Measurements from ENCODE around the gene LST1.

The LST1 gene

DNA sequence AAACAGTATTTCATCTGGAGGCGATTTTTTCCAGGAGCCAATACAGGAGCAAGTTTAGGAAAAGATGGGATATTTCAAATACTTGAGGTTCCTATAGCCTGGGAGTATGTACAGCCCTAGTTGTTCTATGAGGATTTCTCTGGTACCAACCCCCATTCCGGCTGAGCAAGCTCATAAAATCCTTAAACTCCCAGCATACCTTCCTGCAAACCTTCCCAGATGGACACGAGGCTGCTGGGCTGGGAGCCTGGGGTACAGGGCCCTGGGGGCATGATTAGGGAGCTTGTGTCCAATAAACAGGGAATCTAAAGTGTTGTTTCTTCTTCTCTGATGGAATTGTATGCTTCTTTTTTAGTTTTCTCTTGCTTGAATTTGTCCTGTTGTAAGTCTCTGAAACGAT is 35.9 kb downstream of the LST1 start:
- H3K27me3 ChIP-seq (ENCODE audit: control insufficient read depth in 1 of 2, insufficient read depth in 2 of 2, low read length in 2 of 2), result no peaks in the 10 kb centered on the region
- H3K9me3 ChIP-seq (ENCODE audit: control insufficient read depth in 2 of 2, low read length in 2 of 2), result no peaks in the 10 kb centered on the region
- peak overlapping the region; percentile 89 to 91 for H3K4me3 ChIP-seq (ENCODE audit: low read length in 2 of 2)
- peaks cover 15% of the 10 kb centered on the region for H3K4me1 ChIP-seq (ENCODE audit: control insufficient read depth, insufficient read depth, low read length)
- peak overlapping the region; percentile 97 for H3K27ac ChIP-seq (ENCODE audit: low read length)
- peaks cover 37 to 42% of the 10 kb centered on the region in 2 donors for H3K36me3 ChIP-seq (ENCODE audit: control insufficient read depth in 2 of 2, insufficient read depth in 2 of 2, low read length in 2 of 2)
- H3K9ac ChIP-seq (ENCODE audit: low read length in 2 of 2), result peak overlapping the region; percentile 96 to 100

DNA sequence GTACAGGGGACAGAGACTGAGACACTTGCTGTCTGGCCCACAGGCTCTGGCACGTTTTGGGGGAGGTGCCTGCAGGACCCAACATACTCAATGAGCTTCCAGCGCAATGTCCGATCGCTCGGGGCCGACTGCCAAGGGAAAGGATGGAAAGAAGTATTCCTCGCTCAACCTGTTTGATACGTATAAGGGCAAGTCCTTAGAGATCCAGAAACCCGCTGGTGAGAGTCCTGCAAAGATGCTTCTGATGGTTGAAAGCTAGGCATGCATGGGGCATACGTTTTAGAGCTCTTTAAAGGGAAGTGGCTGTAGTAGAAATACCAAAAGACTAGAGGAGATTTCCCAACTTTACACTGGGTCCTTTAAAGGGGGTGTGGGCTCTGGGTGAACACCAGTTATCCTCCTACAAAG is 36.6 kb downstream of the LST1 start:
- Histone ChIP-seq H3K27ac (ENCODE audit: low read length) (no peak overlapping the region), H3K4me3 (ENCODE audit: low read length in 2 of 2) (peak overlapping the region; percentile 89 to 91), H3K36me3 (ENCODE audit: control insufficient read depth in 2 of 2, insufficient read depth in 2 of 2, low read length in 2 of 2) (peaks cover 42 to 49% of the 10 kb centered on the region in 2 donors), H3K9ac (ENCODE audit: low read length in 2 of 2) (peak overlapping the region in 1 of 2 donors; percentile 100), H3K4me1 (ENCODE audit: control insufficient read depth, insufficient read depth, low read length) (peaks cover 15% of the 10 kb centered on the region), H3K27me3 (ENCODE audit: control insufficient read depth in 1 of 2, insufficient read depth in 2 of 2, low read length in 2 of 2) (no peaks in the 10 kb centered on the region), H3K9me3 (ENCODE audit: control insufficient read depth in 2 of 2, low read length in 2 of 2) (no peaks in the 10 kb centered on the region)

DNA sequence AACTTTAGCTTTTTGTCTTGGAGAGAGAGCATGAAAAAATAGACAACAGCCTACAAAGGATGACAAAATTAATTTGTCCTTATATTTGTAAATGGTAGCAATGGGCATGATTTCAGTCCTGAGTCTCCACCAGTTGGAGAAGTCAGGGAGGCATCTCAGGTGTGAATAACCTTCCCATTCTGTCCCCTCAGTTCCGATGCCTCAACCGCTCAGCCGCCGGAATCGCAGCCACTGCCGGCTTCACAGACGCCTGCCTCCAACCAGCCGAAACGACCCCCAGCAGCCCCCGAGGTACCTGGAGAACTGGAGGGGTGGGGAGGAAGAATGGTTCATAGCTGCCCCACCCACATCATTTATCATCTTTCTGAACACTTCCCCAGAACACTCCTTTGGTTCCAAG is 38.0 kb downstream of the LST1 start:
- no peaks in the 10 kb centered on the region for H3K27me3 ChIP-seq (ENCODE audit: control insufficient read depth in 1 of 2, insufficient read depth in 2 of 2, low read length in 2 of 2)
- H3K27ac ChIP-seq (ENCODE audit: low read length), result no peak overlapping the region
- H3K36me3 ChIP-seq (ENCODE audit: control insufficient read depth in 2 of 2, insufficient read depth in 2 of 2, low read length in 2 of 2), result peaks cover 55 to 60% of the 10 kb centered on the region in 2 donors
- peaks cover 15% of the 10 kb centered on the region for H3K4me1 ChIP-seq (ENCODE audit: control insufficient read depth, insufficient read depth, low read length)
- no peak overlapping the region for H3K4me3 ChIP-seq (ENCODE audit: low read length in 2 of 2)
- H3K9me3 ChIP-seq (ENCODE audit: control insufficient read depth in 2 of 2, low read length in 2 of 2), result no peaks in the 10 kb centered on the region
- no peak overlapping the region for H3K9ac ChIP-seq (ENCODE audit: low read length in 2 of 2)

DNA sequence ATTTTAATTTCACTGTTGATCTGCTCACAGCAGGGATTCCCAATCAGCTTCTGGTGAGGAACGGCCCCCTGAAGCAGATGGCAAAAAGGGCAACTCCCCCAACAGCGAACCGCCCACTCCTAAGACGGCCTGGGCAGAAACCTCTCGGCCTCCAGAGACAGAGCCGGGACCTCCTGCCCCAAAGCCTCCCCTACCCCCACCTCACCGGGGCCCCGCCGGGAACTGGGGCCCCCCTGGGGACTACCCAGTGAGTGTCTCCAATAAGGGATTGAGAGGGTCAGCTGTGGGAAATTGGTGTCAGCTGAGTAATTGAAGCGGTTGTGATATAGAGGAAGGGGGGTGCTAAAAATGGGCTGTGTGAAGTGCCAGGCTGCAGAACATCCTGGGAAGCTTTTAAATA is 40.9 kb downstream of the LST1 start:
- Histone ChIP-seq H3K36me3 (ENCODE audit: control insufficient read depth in 2 of 2, insufficient read depth in 2 of 2, low read length in 2 of 2) (peaks cover 73 to 78% of the 10 kb centered on the region in 2 donors), H3K27ac (ENCODE audit: low read length) (no peak overlapping the region)

GRCh38 chr6:31627690-31628287 is 41.7 kb downstream of the LST1 start:
- Histone ChIP-seq H3K9ac (ENCODE audit: low read length in 2 of 2) (peak overlapping the region in 1 of 2 donors; percentile 13), H3K27ac (ENCODE audit: low read length) (no peak overlapping the region), H3K4me1 (ENCODE audit: control insufficient read depth, insufficient read depth, low read length) (no peaks in the 10 kb centered on the region), H3K27me3 (ENCODE audit: control insufficient read depth in 1 of 2, insufficient read depth in 2 of 2, low read length in 2 of 2) (no peaks in the 10 kb centered on the region), H3K36me3 (ENCODE audit: control insufficient read depth in 2 of 2, insufficient read depth in 2 of 2, low read length in 2 of 2) (peaks cover 73 to 77% of the 10 kb centered on the region in 2 donors), H3K9me3 (ENCODE audit: control insufficient read depth in 2 of 2, low read length in 2 of 2) (no peaks in the 10 kb centered on the region), H3K4me3 (ENCODE audit: low read length in 2 of 2) (no peak overlapping the region)

More for the DNA sequence above, 40.9 kb downstream of the LST1 start:
- Histone ChIP-seq H3K4me1 (ENCODE audit: control insufficient read depth, insufficient read depth, low read length) (peaks cover 6% of the 10 kb centered on the region), H3K27me3 (ENCODE audit: control insufficient read depth in 1 of 2, insufficient read depth in 2 of 2, low read length in 2 of 2) (no peaks in the 10 kb centered on the region), H3K4me3 (ENCODE audit: low read length in 2 of 2) (no peak overlapping the region), H3K9ac (ENCODE audit: low read length in 2 of 2) (no peak overlapping the region), H3K9me3 (ENCODE audit: control insufficient read depth in 2 of 2, low read length in 2 of 2) (no peaks in the 10 kb centered on the region)

DNA sequence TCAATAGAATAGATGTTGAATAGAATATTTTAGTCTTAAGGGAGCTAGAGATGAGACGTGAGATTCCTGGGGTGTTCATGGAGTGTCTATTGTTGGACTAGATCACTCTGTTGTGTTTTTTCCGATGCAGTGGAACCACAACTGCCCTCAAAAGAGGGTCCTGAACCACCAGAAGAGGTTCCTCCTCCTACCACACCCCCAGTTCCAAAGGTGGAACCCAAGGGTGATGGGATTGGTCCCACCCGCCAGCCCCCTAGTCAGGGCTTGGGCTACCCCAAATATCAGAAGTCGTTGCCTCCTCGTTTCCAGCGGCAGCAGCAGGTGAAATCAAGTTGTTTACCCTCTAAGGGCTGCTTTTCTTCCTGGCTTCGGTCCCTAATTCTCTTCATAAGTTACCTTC is 42.9 kb downstream of the LST1 start:
- no peaks in the 10 kb centered on the region for H3K27me3 ChIP-seq (ENCODE audit: control insufficient read depth in 1 of 2, insufficient read depth in 2 of 2, low read length in 2 of 2)
- H3K9me3 ChIP-seq (ENCODE audit: control insufficient read depth in 2 of 2, low read length in 2 of 2), result no peaks in the 10 kb centered on the region
- H3K4me1 ChIP-seq (ENCODE audit: control insufficient read depth, insufficient read depth, low read length), result no peaks in the 10 kb centered on the region
- H3K27ac ChIP-seq (ENCODE audit: low read length), result no peak overlapping the region
- no peak overlapping the region for H3K9ac ChIP-seq (ENCODE audit: low read length in 2 of 2)
- no peak overlapping the region for H3K4me3 ChIP-seq (ENCODE audit: low read length in 2 of 2)
- H3K36me3 ChIP-seq (ENCODE audit: control insufficient read depth in 2 of 2, insufficient read depth in 2 of 2, low read length in 2 of 2), result peaks cover 70 to 75% of the 10 kb centered on the region in 2 donors

- no peak overlapping the region for H3K9ac ChIP-seq (ENCODE audit: low read length in 2 of 2)
- H3K27ac ChIP-seq (ENCODE audit: low read length), result no peak overlapping the region
- no peak overlapping the region for H3K4me3 ChIP-seq (ENCODE audit: low read length in 2 of 2)
- H3K27me3 ChIP-seq (ENCODE audit: control insufficient read depth in 1 of 2, insufficient read depth in 2 of 2, low read length in 2 of 2), result no peaks in the 10 kb centered on the region
- peaks cover 71 to 77% of the 10 kb centered on the region in 2 donors for H3K36me3 ChIP-seq (ENCODE audit: control insufficient read depth in 2 of 2, insufficient read depth in 2 of 2, low read length in 2 of 2)
- no peaks in the 10 kb centered on the region for H3K4me1 ChIP-seq (ENCODE audit: control insufficient read depth, insufficient read depth, low read length)
- H3K9me3 ChIP-seq (ENCODE audit: control insufficient read depth in 2 of 2, low read length in 2 of 2), result no peaks in the 10 kb centered on the region
Observed at GRCh38 chr6:31630177-31630934, 44.3 kb downstream of the LST1 start.

DNA sequence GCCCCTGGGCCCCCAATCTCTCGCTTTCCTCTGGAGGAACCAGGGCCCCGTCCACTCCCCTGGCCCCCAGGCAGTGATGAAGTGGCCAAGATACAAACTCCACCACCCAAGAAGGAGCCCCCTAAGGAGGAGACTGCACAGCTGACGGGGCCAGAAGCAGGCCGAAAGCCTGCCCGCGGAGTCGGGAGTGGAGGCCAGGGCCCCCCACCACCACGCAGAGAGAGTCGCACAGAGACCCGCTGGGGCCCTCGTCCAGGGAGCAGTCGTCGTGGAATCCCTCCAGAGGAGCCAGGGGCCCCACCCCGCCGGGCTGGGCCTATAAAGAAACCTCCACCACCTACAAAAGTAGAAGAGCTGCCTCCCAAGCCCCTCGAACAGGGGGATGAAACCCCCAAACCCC is 45.1 kb downstream of the LST1 start:
- Histone ChIP-seq H3K27me3 (ENCODE audit: control insufficient read depth in 1 of 2, insufficient read depth in 2 of 2, low read length in 2 of 2) (no peaks in the 10 kb centered on the region), H3K27ac (ENCODE audit: low read length) (no peak overlapping the region), H3K4me1 (ENCODE audit: control insufficient read depth, insufficient read depth, low read length) (no peaks in the 10 kb centered on the region), H3K4me3 (ENCODE audit: low read length in 2 of 2) (no peak overlapping the region), H3K9ac (ENCODE audit: low read length in 2 of 2) (no peak overlapping the region), H3K9me3 (ENCODE audit: control insufficient read depth in 2 of 2, low read length in 2 of 2) (no peaks in the 10 kb centered on the region), H3K36me3 (ENCODE audit: control insufficient read depth in 2 of 2, insufficient read depth in 2 of 2, low read length in 2 of 2) (peaks cover 71 to 77% of the 10 kb centered on the region in 2 donors)

- H3K9ac ChIP-seq (ENCODE audit: low read length in 2 of 2), result no peak overlapping the region
- no peaks in the 10 kb centered on the region for H3K4me1 ChIP-seq (ENCODE audit: control insufficient read depth, insufficient read depth, low read length)
- no peak overlapping the region for H3K27ac ChIP-seq (ENCODE audit: low read length)
- peaks cover 70 to 77% of the 10 kb centered on the region in 2 donors for H3K36me3 ChIP-seq (ENCODE audit: control insufficient read depth in 2 of 2, insufficient read depth in 2 of 2, low read length in 2 of 2)
- no peak overlapping the region for H3K4me3 ChIP-seq (ENCODE audit: low read length in 2 of 2)
- H3K27me3 ChIP-seq (ENCODE audit: control insufficient read depth in 1 of 2, insufficient read depth in 2 of 2, low read length in 2 of 2), result no peaks in the 10 kb centered on the region
- H3K9me3 ChIP-seq (ENCODE audit: control insufficient read depth in 2 of 2, low read length in 2 of 2), result no peaks in the 10 kb centered on the region
Observed at GRCh38 chr6:31631681-31632278, 45.7 kb downstream of the LST1 start.

- no peaks in the 10 kb centered on the region for H3K4me1 ChIP-seq (ENCODE audit: control insufficient read depth, insufficient read depth, low read length)
- no peaks in the 10 kb centered on the region for H3K27me3 ChIP-seq (ENCODE audit: control insufficient read depth in 1 of 2, insufficient read depth in 2 of 2, low read length in 2 of 2)
- peaks cover 69 to 79% of the 10 kb centered on the region in 2 donors for H3K36me3 ChIP-seq (ENCODE audit: control insufficient read depth in 2 of 2, insufficient read depth in 2 of 2, low read length in 2 of 2)
- H3K9ac ChIP-seq (ENCODE audit: low read length in 2 of 2), result no peak overlapping the region
- no peak overlapping the region for H3K4me3 ChIP-seq (ENCODE audit: low read length in 2 of 2)
- H3K9me3 ChIP-seq (ENCODE audit: control insufficient read depth in 2 of 2, low read length in 2 of 2), result no peaks in the 10 kb centered on the region
- no peak overlapping the region for H3K27ac ChIP-seq (ENCODE audit: low read length)
Observed at GRCh38 chr6:31632279-31632946, 46.3 kb downstream of the LST1 start.
